GM12801 (cell line): ENCODE data around the gene SBK3.

Experiments
- CTCF ChIP-seq: IDR thresholded peaks from one replicate; pipeline ENCODE4 v1.5.1; 2011; ENCODE audit warnings: control low read depth; ENCODE audit not compliant: insufficient read length; ENCODE audit errors: extremely low read depth

Gene SBK3

GRCh38 chr19:55578761-55579747 is 33.7 kb upstream of the SBK3 start:
- no peak for TF ChIP-seq CTCF

- TF ChIP-seq CTCF: no peak
Observed at GRCh38 chr19:55578031-55578760, 32.9 kb upstream of the SBK3 start.

- no peak for TF ChIP-seq CTCF
Observed at GRCh38 chr19:55576746-55577145, 31.4 kb upstream of the SBK3 start.

DNA sequence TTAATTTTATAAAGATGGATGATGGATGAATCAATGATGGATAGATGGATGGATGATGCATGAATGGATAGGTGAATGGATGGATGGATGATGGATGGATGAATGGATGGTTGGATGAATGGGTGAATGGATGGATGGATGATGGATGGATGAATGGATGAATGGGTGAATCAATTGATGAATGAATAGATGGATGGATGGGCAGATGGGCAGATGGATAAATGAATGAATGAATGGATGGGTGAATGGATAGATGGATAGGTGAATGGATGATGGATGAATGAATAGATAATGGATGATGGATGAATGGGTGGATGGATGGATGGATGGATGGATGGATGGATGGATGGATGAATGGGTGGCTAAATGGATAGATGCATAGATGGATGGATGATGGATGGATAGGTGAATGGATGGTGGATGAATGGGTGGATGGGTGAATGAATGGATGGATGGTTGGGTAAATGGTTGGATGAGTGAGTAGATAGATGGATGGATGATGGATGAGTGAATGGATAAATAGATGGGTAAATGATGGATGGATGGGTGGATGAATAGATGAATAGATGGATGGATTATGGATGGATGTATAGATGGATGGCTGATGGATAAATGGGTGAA is 22.5 kb upstream of the SBK3 start:
- no peak for TF ChIP-seq CTCF

GRCh38 chr19:55566823-55567222 is 21.5 kb upstream of the SBK3 start:
- TF ChIP-seq CTCF: no peak

GRCh38 chr19:55563261-55563690 is 17.9 kb upstream of the SBK3 start:
- no peak for TF ChIP-seq CTCF

DNA sequence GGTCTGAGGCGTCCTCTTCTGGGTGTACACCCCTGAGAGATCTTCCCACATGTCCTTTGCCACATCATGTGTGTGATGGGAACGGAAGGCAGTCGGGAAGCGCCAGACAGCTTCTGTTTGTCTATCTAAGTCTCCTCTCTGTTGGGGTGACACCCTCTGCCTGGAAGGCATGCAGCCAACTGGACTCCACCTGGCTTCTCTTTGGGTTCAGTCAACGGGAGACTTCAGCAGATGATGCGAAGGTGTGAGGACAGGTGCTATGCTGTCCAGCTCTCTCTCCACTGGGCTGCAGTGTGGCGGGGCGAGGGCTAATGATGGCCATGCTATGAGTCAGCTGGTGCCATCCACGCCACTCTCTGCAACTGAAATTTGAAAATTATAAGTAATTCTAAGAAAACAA is 14.3 kb upstream of the SBK3 start:
- no peak for TF ChIP-seq CTCF
